H1 (cell line): Measurements from ENCODE around the gene RAB3GAP1. TPM values are rescaled to one million over a fixed set of nuclear protein-coding genes. Genes with fewer than 3 reads are reported as not detected.
"Not testable (repeated sequence)": the region's sequence is repeated elsewhere in the genome, so short reads cannot be mapped to it uniquely, and the experiment has no call there.

Experiments used
- CTCF ChIA-PET: fragments of 300-600 bp; sonication (Branson Sonifier 250); formaldehyde crosslinking; loops from one replicate; lab custom pipeline; 2021; ENCODE audit not compliant: partially characterized antibody; lab: Charles Lee
- POLR2A ChIA-PET: fragments of 300-600 bp; sonication (Branson Sonifier 250); formaldehyde crosslinking; loops from one replicate; lab custom pipeline; 2021; ENCODE audit warnings: inconsistent platforms; ENCODE audit not compliant: partially characterized antibody; lab: Charles Lee
- DNase-seq, 2 experiments: peaks; one replicate each; pipeline versions ENCODE4 v3.0.0 to v3.0.0-alpha.2; 2010 to 2022; ENCODE audit warnings: low spot score in 2 of 2, low read depth in 1 of 2, mixed read lengths in 1 of 2
- FAIRE-seq: peaks from 2 replicates; lab custom pipeline; 2011; peaks lifted over from hg19 to GRCh38; lab: Jason Lieb, UNC
- H2AFZ ChIP-seq: 2 replicates; pipeline ENCODE4 v1.8.1; 2012; ENCODE audit warnings: low read length, inconsistent platforms
- H2AK5ac ChIP-seq: 2 replicates; pipeline ENCODE4 v1.6.1; 2013; ENCODE audit warnings: low read depth, low read length
- H2BK120ac ChIP-seq: replicated peaks from 2 replicates; pipeline ENCODE3; 2013; ENCODE audit warnings: low read depth, low read length, inconsistent platforms
- H2BK12ac ChIP-seq: 2 replicates; pipeline ENCODE4 v1.6.1; 2013; ENCODE audit warnings: low read depth, low read length
- H2BK15ac ChIP-seq: 2 replicates; pipeline ENCODE4 v1.6.1; 2013; ENCODE audit warnings: low read length
- H2BK20ac ChIP-seq: 2 replicates; pipeline ENCODE4 v1.6.1; 2013; ENCODE audit warnings: low read length
- H2BK5ac ChIP-seq: 2 replicates; pipeline ENCODE4 v1.6.1; 2013; ENCODE audit warnings: low read depth, low read length
- H3K14ac ChIP-seq: 2 replicates; pipeline ENCODE4 v1.6.1; 2013; ENCODE audit warnings: inconsistent platforms; ENCODE audit not compliant: insufficient read length
- H3K18ac ChIP-seq: 2 replicates; pipeline ENCODE4 v1.6.1; 2013; ENCODE audit warnings: low read length; ENCODE audit errors: extremely low read depth
- H3K23ac ChIP-seq: 2 replicates; pipeline ENCODE4 v1.6.1; 2013; ENCODE audit warnings: inconsistent platforms; ENCODE audit not compliant: insufficient read length
- H3K23me2 ChIP-seq: 2 replicates; pipeline ENCODE4 v1.6.1; 2013; ENCODE audit warnings: low read depth, low read length
- H3K27ac ChIP-seq: 2 replicates; pipeline ENCODE4 v1.6.1; 2011; ENCODE audit warnings: low read depth, low read length, inconsistent platforms
- H3K27me3 ChIP-seq, 4 experiments: replicated peaks in 1 of 4; 1 replicate in 1 of 4; 2 replicates in 3 of 4; pipeline versions ENCODE4 v1.6.1 to v1.8.1; 2011 to 2013; ENCODE audit warnings: low read length in 3 of 4, mild to moderate bottlenecking in 3 of 4, inconsistent platforms in 2 of 4, mixed read lengths in 2 of 4, moderate library complexity in 1 of 4; ENCODE audit not compliant: control insufficient read depth in 3 of 4, insufficient read depth in 3 of 4; ENCODE audit errors: extremely low read depth in 1 of 4
- H3K36me3 ChIP-seq, 4 experiments: 2 replicates each; pipeline versions ENCODE4 v1.6.1 to v1.8.1; 2011 to 2013; ENCODE audit warnings: mild to moderate bottlenecking in 4 of 4, low read length in 3 of 4, moderate library complexity in 2 of 4, control low read depth in 1 of 4, inconsistent platforms in 1 of 4; ENCODE audit not compliant: insufficient read depth in 4 of 4, control insufficient read depth in 2 of 4
- H3K4ac ChIP-seq: replicated peaks from 2 replicates; pipeline ENCODE3; 2013; ENCODE audit warnings: low read length, low read depth, mixed read lengths, inconsistent platforms; ENCODE audit not compliant: insufficient read length
- H3K4me1 ChIP-seq, 4 experiments: replicated peaks in 1 of 4; 1 replicate in 1 of 4; 2 replicates in 3 of 4; pipeline versions ENCODE4 v1.6.1 to v1.8.1; 2011 to 2013; ENCODE audit warnings: low read length in 3 of 4, inconsistent platforms in 2 of 4, mixed read lengths in 1 of 4; ENCODE audit not compliant: insufficient read depth in 4 of 4, control insufficient read depth in 3 of 4
- H3K4me2 ChIP-seq, 2 experiments: 2 replicates each; pipeline versions ENCODE4 v1.6.1 to v1.8.1; 2011 to 2013; ENCODE audit warnings: low read depth in 2 of 2, low read length in 2 of 2, control low read depth in 1 of 2, inconsistent platforms in 1 of 2, mild to moderate bottlenecking in 1 of 2; ENCODE audit not compliant: insufficient read depth in 1 of 2
- H3K4me3 ChIP-seq, 4 experiments: fragments of 200-600, 300-600 bp in 1 of 4; sonication (generic), shearing (Covaris generic), sonication (Bioruptor Twin) in 1 of 4; 2 replicates each; pipeline versions ENCODE4 v1.5.1 to v1.8.1; 2011 to 2016; ENCODE audit warnings: low read length in 4 of 4, low read depth in 3 of 4, control low read depth in 2 of 4, inconsistent platforms in 2 of 4, mild to moderate bottlenecking in 2 of 4, mixed read lengths in 1 of 4, moderate library complexity in 1 of 4; ENCODE audit not compliant: insufficient read depth in 2 of 4; ENCODE audit errors: extremely low read depth in 1 of 4
- H3K56ac ChIP-seq: replicated peaks from 2 replicates; pipeline ENCODE3; 2013; ENCODE audit warnings: low read depth, mild to moderate bottlenecking, mixed read lengths, low read length, inconsistent platforms; ENCODE audit not compliant: insufficient read length
- H3K79me1 ChIP-seq: 2 replicates; pipeline ENCODE4 v1.6.1; 2013; ENCODE audit warnings: low read depth, low read length, control low read depth
- H3K79me2 ChIP-seq, 2 experiments: 2 replicates each; pipeline versions ENCODE4 v1.6.1 to v1.8.1; 2012 to 2013; ENCODE audit warnings: low read length in 2 of 2, mild to moderate bottlenecking in 2 of 2, inconsistent platforms in 1 of 2; ENCODE audit not compliant: insufficient read depth in 2 of 2, control insufficient read depth in 1 of 2
- H3K9ac ChIP-seq, 4 experiments: replicated peaks in 1 of 4; 1 replicate in 1 of 4; 2 replicates in 3 of 4; pipeline versions ENCODE4 v1.6.1 to v1.8.1; 2011 to 2013; ENCODE audit warnings: low read depth in 3 of 4, low read length in 3 of 4, control low read depth in 2 of 4, mild to moderate bottlenecking in 2 of 4, moderate library complexity in 2 of 4, inconsistent platforms in 1 of 4; ENCODE audit errors: extremely low read depth in 1 of 4
- H3K9me3 ChIP-seq, 2 experiments: 2 replicates each; pipeline versions ENCODE4 v1.6.1 to v1.8.1; 2012 to 2013; ENCODE audit warnings: mild to moderate bottlenecking in 2 of 2, moderate library complexity in 2 of 2, control low read depth in 1 of 2, inconsistent platforms in 1 of 2, low read depth in 1 of 2, low read length in 1 of 2, mixed read lengths in 1 of 2; ENCODE audit not compliant: insufficient read depth in 2 of 2
- H4K20me1 ChIP-seq, 2 experiments: replicated peaks in 1 of 2; 2 replicates each; pipeline versions ENCODE3 to v1.8.1; 2011 to 2013; ENCODE audit warnings: inconsistent platforms in 2 of 2, low read length in 2 of 2, mild to moderate bottlenecking in 1 of 2; ENCODE audit not compliant: insufficient read depth in 2 of 2, control insufficient read depth in 1 of 2
- H4K5ac ChIP-seq: 2 replicates; pipeline ENCODE4 v1.6.1; 2013; ENCODE audit warnings: low read length, low read depth, mixed read lengths, inconsistent platforms; ENCODE audit not compliant: insufficient read length
- H4K8ac ChIP-seq: 2 replicates; pipeline ENCODE4 v1.8.0; 2013; ENCODE audit warnings: mild to moderate bottlenecking, moderate library complexity, low read length, inconsistent platforms; ENCODE audit not compliant: insufficient read depth; ENCODE audit errors: extremely low read depth
- H4K91ac ChIP-seq: replicated peaks from 2 replicates; pipeline ENCODE3; 2013; ENCODE audit warnings: low read length, mixed read lengths, inconsistent platforms; ENCODE audit not compliant: insufficient read length
- FOSL1 ChIP-seq: IDR thresholded peaks from 2 replicates; pipeline ENCODE4 v1.6.1; 2011; ENCODE audit warnings: mild to moderate bottlenecking, low read depth, low read length, moderate library complexity; ENCODE audit not compliant: insufficient read depth
- JUN ChIP-seq: IDR thresholded peaks from 2 replicates; pipeline ENCODE4 v1.6.1; 2011; ENCODE audit warnings: low read depth, mild to moderate bottlenecking, improper control_type of control experiment, low read length
- KDM5A ChIP-seq: fragments of 200-600 bp; IDR thresholded peaks from 2 replicates; pipeline ENCODE4 v1.7.1; 2012; ENCODE audit warnings: mild to moderate bottlenecking, low read length, inconsistent platforms, mixed read lengths
- POLR2A ChIP-seq, 2 experiments: IDR thresholded peaks; 1 replicate in 1 of 2; 2 replicates in 1 of 2; pipeline ENCODE4 v1.6.1; 2011; ENCODE audit warnings: low read depth in 2 of 2, low read length in 2 of 2, mild to moderate bottlenecking in 2 of 2; ENCODE audit errors: control extremely low read depth in 1 of 2
- RBBP5 ChIP-seq: IDR thresholded peaks from 2 replicates; pipeline ENCODE4 v1.7.1; 2012; ENCODE audit warnings: low read depth, mild to moderate bottlenecking, inconsistent platforms, low read length, moderate library complexity, borderline replicate concordance
- SRF ChIP-seq: IDR thresholded peaks from 2 replicates; pipeline ENCODE4 v1.6.1; 2011; ENCODE audit warnings: mild to moderate bottlenecking, low read depth, low read length, moderate library complexity
- WGBS, 2 experiments: shearing (Covaris generic) in 1 of 2; methylation state at CpG; one replicate each; pipeline versions ENCODE4 v1.1.6 to v1.1.7; 2013 to 2015; ENCODE audit warnings: low lambda C conversion rate in 2 of 2, mixed read lengths in 2 of 2, inconsistent platforms in 1 of 2, low coverage in 1 of 2, missing lambda C conversion rate in 1 of 2; ENCODE audit not compliant: insufficient replicate concordance in 2 of 2, insufficient coverage in 1 of 2, insufficient read length in 1 of 2; ENCODE audit errors: extremely low coverage in 1 of 2, missing lambda C conversion rate in 1 of 2; 5-methylcytosine and 5-hydroxymethylcytosine counted together
- polyA plus RNA-seq, 7 experiments: library from polyadenylated mRNA; depleted of rRNA in 3 of 7; stranded (reverse) in 5 of 7; unstranded in 2 of 7; fragments of >200 nt in 5 of 7; fragments of 200-250 nt in 2 of 7; gene quantifications; 1 replicate in 5 of 7; 2 replicates in 1 of 7; 4 replicates in 1 of 7; pipeline versions ENCODE4 v1.2.1 to v1.2.3, GENCODE V29; 2011 to 2013; ENCODE audit warnings: missing spikeins in 2 of 7, mixed read lengths in 2 of 7
- total RNA-seq: library from RNA; stranded (reverse); fragmentation: NEBNext Ultra II Directional; extraction: Animal tissue kit (Norgen Biotek cat#: 25700); gene quantifications from 2 replicates; pipeline ENCODE4 v1.2.1, GENCODE V29; 2021
- TF ChIP-seq, protein P1 (sequence below), 3 experiments: IDR thresholded peaks; 1 replicate in 2 of 3; 2 replicates in 1 of 3; pipeline versions ENCODE4 v1.5.1 to v1.6.1; 2011; ENCODE audit warnings: low read length in 3 of 3, mild to moderate bottlenecking in 3 of 3, inconsistent platforms in 2 of 3, low read depth in 1 of 3, moderate library complexity in 1 of 3; ENCODE audit not compliant: insufficient read depth in 1 of 3; ENCODE audit errors: control extremely low read depth in 1 of 3

Gene RAB3GAP1
- total and polyA plus RNA-seq, 2 of the 8 experiments (the other 6 are each of a cell fraction or from before 2014, with no cell fraction given): 9.8 to 28.6 TPM

DNA sequence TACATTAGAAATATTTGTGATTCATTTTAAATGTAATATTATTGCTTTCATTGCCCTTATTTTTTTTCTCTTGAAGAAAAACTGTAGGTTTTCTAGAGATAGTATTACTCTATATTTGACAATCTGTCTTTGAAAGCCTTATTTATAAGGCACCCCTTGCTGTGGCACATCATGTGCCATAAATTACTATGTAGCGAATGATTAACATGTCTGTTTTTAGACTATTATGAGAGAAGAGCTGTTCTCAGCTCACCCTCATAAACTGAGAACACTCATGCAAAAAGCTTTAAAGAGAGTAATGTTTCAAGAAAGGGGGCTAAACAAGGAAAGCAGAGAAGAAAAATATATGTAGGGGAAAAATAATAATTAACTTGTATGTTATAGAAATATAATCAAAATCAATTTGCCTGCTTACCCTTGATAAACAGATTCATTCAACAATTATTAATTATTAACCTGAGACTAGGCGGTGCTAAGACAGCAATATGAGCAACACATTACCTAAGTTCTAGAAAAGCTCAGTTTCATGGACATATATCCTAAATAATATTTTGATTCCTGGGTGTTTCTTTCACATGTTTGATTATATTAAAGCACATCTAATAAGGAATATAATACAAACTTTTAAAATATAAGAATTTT is 69.0 kb downstream of the RAB3GAP1 start (continued):
- TF ChIP-seq, protein P1, sequence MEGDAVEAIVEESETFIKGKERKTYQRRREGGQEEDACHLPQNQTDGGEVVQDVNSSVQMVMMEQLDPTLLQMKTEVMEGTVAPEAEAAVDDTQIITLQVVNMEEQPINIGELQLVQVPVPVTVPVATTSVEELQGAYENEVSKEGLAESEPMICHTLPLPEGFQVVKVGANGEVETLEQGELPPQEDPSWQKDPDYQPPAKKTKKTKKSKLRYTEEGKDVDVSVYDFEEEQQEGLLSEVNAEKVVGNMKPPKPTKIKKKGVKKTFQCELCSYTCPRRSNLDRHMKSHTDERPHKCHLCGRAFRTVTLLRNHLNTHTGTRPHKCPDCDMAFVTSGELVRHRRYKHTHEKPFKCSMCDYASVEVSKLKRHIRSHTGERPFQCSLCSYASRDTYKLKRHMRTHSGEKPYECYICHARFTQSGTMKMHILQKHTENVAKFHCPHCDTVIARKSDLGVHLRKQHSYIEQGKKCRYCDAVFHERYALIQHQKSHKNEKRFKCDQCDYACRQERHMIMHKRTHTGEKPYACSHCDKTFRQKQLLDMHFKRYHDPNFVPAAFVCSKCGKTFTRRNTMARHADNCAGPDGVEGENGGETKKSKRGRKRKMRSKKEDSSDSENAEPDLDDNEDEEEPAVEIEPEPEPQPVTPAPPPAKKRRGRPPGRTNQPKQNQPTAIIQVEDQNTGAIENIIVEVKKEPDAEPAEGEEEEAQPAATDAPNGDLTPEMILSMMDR (IDR thresholded peaks at IDR 0.05; ENCODE audit: control extremely low read depth in 1 of 3, insufficient read depth in 1 of 3, low read depth in 1 of 3, low read length in 3 of 3): no peak
- TF ChIP-seq RBBP5 (no peak), JUN (no peak), SRF (no peak), KDM5A (no peak), FOSL1 (no peak), POLR2A (IDR thresholded peaks at IDR 0.05; ENCODE audit: control extremely low read depth in 1 of 2, low read depth in 2 of 2, low read length in 2 of 2) (no peak)
- TF ChIP-seq, all 59 proteins: peak for 0

DNA sequence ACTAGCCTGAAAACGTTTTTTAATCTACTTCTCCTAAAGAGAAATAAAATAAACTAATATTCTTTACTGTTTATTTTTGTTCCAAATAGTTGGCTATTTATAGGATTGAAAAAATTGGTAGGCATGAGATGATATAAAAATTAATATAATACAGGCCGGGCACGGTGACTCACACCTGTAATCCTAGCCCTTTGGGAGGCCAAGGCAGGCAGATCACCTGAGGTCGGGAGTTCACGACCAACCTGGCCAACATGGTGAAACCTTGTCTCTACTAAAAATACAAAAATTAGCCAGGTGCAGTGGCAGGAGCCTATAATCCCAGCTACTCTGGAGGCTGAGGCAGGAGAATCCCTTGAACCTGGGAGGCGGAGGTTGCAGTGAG is 69.6 kb downstream of the RAB3GAP1 start:
- not testable (repeated sequence) for H3K14ac ChIP-seq, DNase-seq, H3K4ac ChIP-seq, H2AFZ ChIP-seq, H4K5ac ChIP-seq, H3K23ac ChIP-seq, H4K8ac ChIP-seq, H3K18ac ChIP-seq, H2AK5ac ChIP-seq, H2BK120ac ChIP-seq, H3K23me2 ChIP-seq, H3K4me2 ChIP-seq, H3K56ac ChIP-seq, H3K4me1 ChIP-seq, H4K20me1 ChIP-seq, H2BK15ac ChIP-seq, H3K9ac ChIP-seq, H3K79me1 ChIP-seq, H3K79me2 ChIP-seq, H2BK20ac ChIP-seq, H2BK12ac ChIP-seq, H3K4me3 ChIP-seq, H4K91ac ChIP-seq, H3K27me3 ChIP-seq, H2BK5ac ChIP-seq, FAIRE-seq, H3K27ac ChIP-seq, H3K9me3 ChIP-seq
- peaks cover 0 to 22% (median 0%) of the 10 kb centered on the region in 4 experiments; a peak in 3 of 8 replicates for H3K36me3 ChIP-seq
- CTCF ChIA-PET: interaction anchor here (0.7 kb wide), 1 partner anchor 743 kb away, joined by 4 read pairs; no protein-coding TSS in a partner anchor
- 91% methylated on average over 6 of the region's 6 CpGs; no CpG with 5 or more reads in 1 of the 2 experiments for WGBS, 2 experiments
- POLR2A ChIA-PET: interaction anchor here (0.6 kb wide), 1 partner anchor 139 kb away, joined by 3 read pairs; no protein-coding TSS in a partner anchor
